Measurements from ENCODE around the gene HAND2. TPM values are rescaled to one million over a fixed set of nuclear protein-coding genes. Genes with fewer than 3 reads are reported as not detected.

Gene HAND2
- total and polyA plus RNA-seq, 2 experiments from 2014 or later: 0.15 TPM; not detected in 1

DNA sequence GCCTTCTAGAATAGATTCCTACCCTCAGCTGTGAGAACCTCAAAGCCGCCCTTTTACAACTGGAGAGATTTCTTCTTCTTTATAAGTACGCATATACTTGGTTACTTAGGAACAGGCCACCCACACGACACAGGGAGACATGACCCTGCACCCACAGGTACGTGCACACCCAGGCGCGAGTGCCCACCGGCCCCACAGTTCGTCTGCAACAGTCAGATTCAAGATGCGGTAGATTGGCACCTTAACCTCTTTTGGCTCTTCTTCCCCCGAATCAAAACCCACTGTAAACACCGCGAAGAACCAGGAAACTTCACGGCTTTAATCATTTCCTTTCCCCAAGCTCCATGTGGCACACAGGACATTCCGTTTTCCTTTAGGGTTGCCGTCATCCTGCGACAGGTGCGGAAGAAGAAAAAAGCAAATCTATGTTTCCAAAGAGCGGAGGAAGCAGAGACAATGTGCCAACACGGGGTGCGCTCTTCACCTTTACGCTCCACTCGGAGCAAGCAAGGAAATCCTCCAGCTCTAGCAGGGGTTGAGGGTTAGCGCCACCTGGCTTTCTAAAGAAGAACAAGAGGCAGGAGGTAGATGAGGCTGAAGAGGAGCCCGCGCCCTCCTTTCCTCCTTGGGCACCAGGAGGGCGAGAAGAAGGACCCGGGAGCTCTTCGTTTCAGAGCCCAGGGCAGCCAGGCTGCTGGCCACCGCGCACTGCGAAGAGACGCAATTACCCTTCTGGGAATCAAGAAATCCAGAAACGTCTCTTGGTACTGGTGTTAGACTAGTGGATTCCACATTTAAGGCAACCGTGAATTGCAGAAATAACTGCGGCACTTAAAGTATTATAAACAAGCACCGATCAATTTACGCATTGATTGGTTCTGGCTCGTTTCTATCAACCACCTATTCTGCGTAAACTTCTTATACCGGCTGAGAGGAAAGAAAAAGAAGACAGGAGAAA lies 35.7 kb downstream of the HAND2 start:
- Histone ChIP-seq H3K27me3 (ENCODE audit: insufficient read depth) (peaks cover 79% of the 10 kb centered on the region), H2AFZ (peak overlapping the region; percentile 84), H4K20me1 (replicated peaks; ENCODE audit: insufficient read depth) (no peaks in the 10 kb centered on the region), H3F3A (replicated peaks; ENCODE audit: low read depth) (0 out of 2 replicates have a peak, but pooled peaks cover 4% of the 10 kb centered on the region), H3K4me2 (peak overlapping the region; percentile 76), H3K36me3 (ENCODE audit: insufficient read depth) (no peaks in the 10 kb centered on the region), H3K27ac (ENCODE audit: low read depth) (no peak overlapping the region), H3K4me1 (ENCODE audit: insufficient read depth) (peaks cover 29% of the 10 kb centered on the region), H3K4me3 (peak overlapping the region; percentile 50), H3K79me2 (replicated peaks; ENCODE audit: insufficient read depth) (no peaks in the 10 kb centered on the region), H3K9me2 (ENCODE audit: insufficient read depth) (no peaks in the 10 kb centered on the region)
- TF ChIP-seq ZNF331 (CRISPR knock-in tag; IDR thresholded peaks at IDR 0.05; ENCODE audit: low read depth) (no peak), EZH2 (IDR thresholded peaks at IDR 0.05; ENCODE audit: low read depth, unreplicated experiment) (peak; percentile 39), NANOG (IDR thresholded peaks at IDR 0.05; ENCODE audit: borderline replicate concordance) (no peak), CREB1 (CRISPR knock-in tag; IDR thresholded peaks at IDR 0.05; ENCODE audit: low read depth) (no peak), JUNB (IDR thresholded peaks at IDR 0.05; ENCODE audit: unreplicated experiment) (no peak), POLR2AphosphoS5 (IDR thresholded peaks at IDR 0.05; ENCODE audit: low read depth) (no peak), STAT1 (IDR thresholded peaks at IDR 0.05; ENCODE audit: unreplicated experiment) (no peak), ZNF114 (CRISPR knock-in tag; IDR thresholded peaks at IDR 0.05) (no peak), EZH2phosphoT487 (IDR thresholded peaks at IDR 0.05; ENCODE audit: unreplicated experiment) (no peak)
- TF ChIP-seq, protein P1, sequence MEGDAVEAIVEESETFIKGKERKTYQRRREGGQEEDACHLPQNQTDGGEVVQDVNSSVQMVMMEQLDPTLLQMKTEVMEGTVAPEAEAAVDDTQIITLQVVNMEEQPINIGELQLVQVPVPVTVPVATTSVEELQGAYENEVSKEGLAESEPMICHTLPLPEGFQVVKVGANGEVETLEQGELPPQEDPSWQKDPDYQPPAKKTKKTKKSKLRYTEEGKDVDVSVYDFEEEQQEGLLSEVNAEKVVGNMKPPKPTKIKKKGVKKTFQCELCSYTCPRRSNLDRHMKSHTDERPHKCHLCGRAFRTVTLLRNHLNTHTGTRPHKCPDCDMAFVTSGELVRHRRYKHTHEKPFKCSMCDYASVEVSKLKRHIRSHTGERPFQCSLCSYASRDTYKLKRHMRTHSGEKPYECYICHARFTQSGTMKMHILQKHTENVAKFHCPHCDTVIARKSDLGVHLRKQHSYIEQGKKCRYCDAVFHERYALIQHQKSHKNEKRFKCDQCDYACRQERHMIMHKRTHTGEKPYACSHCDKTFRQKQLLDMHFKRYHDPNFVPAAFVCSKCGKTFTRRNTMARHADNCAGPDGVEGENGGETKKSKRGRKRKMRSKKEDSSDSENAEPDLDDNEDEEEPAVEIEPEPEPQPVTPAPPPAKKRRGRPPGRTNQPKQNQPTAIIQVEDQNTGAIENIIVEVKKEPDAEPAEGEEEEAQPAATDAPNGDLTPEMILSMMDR (conservative IDR thresholded peaks at IDR 0.05; ENCODE audit: low read depth in 2 of 2): peak; percentile 87 to 95
- TF ChIP-seq, protein P2, sequence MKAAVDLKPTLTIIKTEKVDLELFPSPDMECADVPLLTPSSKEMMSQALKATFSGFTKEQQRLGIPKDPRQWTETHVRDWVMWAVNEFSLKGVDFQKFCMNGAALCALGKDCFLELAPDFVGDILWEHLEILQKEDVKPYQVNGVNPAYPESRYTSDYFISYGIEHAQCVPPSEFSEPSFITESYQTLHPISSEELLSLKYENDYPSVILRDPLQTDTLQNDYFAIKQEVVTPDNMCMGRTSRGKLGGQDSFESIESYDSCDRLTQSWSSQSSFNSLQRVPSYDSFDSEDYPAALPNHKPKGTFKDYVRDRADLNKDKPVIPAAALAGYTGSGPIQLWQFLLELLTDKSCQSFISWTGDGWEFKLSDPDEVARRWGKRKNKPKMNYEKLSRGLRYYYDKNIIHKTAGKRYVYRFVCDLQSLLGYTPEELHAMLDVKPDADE (IDR thresholded peaks at IDR 0.05): no peak
- TF ChIP-seq, protein P3, sequence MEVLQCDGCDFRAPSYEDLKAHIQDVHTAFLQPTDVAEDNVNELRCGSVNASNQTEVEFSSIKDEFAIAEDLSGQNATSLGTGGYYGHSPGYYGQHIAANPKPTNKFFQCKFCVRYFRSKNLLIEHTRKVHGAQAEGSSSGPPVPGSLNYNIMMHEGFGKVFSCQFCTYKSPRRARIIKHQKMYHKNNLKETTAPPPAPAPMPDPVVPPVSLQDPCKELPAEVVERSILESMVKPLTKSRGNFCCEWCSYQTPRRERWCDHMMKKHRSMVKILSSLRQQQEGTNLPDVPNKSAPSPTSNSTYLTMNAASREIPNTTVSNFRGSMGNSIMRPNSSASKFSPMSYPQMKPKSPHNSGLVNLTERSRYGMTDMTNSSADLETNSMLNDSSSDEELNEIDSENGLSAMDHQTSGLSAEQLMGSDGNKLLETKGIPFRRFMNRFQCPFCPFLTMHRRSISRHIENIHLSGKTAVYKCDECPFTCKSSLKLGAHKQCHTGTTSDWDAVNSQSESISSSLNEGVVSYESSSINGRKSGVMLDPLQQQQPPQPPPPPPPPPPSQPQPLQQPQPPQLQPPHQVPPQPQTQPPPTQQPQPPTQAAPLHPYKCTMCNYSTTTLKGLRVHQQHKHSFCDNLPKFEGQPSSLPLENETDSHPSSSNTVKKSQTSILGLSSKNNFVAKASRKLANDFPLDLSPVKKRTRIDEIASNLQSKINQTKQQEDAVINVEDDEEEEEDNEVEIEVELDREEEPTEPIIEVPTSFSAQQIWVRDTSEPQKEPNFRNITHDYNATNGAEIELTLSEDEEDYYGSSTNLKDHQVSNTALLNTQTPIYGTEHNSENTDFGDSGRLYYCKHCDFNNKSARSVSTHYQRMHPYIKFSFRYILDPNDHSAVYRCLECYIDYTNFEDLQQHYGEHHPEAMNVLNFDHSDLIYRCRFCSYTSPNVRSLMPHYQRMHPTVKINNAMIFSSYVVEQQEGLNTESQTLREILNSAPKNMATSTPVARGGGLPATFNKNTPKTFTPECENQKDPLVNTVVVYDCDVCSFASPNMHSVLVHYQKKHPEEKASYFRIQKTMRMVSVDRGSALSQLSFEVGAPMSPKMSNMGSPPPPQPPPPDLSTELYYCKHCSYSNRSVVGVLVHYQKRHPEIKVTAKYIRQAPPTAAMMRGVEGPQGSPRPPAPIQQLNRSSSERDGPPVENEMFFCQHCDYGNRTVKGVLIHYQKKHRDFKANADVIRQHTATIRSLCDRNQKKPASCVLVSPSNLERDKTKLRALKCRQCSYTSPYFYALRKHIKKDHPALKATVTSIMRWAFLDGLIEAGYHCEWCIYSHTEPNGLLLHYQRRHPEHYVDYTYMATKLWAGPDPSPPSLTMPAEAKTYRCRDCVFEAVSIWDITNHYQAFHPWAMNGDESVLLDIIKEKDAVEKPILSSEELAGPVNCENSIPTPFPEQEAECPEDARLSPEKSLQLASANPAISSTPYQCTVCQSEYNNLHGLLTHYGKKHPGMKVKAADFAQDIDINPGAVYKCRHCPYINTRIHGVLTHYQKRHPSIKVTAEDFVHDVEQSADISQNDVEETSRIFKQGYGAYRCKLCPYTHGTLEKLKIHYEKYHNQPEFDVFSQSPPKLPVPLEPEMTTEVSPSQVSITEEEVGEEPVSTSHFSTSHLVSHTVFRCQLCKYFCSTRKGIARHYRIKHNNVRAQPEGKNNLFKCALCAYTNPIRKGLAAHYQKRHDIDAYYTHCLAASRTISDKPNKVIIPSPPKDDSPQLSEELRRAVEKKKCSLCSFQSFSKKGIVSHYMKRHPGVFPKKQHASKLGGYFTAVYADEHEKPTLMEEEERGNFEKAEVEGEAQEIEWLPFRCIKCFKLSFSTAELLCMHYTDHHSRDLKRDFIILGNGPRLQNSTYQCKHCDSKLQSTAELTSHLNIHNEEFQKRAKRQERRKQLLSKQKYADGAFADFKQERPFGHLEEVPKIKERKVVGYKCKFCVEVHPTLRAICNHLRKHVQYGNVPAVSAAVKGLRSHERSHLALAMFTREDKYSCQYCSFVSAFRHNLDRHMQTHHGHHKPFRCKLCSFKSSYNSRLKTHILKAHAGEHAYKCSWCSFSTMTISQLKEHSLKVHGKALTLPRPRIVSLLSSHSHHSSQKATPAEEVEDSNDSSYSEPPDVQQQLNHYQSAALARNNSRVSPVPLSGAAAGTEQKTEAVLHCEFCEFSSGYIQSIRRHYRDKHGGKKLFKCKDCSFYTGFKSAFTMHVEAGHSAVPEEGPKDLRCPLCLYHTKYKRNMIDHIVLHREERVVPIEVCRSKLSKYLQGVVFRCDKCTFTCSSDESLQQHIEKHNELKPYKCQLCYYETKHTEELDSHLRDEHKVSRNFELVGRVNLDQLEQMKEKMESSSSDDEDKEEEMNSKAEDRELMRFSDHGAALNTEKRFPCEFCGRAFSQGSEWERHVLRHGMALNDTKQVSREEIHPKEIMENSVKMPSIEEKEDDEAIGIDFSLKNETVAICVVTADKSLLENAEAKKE (CRISPR knock-in tag; IDR thresholded peaks at IDR 0.05): no peak
- TF ChIP-seq, protein P4, sequence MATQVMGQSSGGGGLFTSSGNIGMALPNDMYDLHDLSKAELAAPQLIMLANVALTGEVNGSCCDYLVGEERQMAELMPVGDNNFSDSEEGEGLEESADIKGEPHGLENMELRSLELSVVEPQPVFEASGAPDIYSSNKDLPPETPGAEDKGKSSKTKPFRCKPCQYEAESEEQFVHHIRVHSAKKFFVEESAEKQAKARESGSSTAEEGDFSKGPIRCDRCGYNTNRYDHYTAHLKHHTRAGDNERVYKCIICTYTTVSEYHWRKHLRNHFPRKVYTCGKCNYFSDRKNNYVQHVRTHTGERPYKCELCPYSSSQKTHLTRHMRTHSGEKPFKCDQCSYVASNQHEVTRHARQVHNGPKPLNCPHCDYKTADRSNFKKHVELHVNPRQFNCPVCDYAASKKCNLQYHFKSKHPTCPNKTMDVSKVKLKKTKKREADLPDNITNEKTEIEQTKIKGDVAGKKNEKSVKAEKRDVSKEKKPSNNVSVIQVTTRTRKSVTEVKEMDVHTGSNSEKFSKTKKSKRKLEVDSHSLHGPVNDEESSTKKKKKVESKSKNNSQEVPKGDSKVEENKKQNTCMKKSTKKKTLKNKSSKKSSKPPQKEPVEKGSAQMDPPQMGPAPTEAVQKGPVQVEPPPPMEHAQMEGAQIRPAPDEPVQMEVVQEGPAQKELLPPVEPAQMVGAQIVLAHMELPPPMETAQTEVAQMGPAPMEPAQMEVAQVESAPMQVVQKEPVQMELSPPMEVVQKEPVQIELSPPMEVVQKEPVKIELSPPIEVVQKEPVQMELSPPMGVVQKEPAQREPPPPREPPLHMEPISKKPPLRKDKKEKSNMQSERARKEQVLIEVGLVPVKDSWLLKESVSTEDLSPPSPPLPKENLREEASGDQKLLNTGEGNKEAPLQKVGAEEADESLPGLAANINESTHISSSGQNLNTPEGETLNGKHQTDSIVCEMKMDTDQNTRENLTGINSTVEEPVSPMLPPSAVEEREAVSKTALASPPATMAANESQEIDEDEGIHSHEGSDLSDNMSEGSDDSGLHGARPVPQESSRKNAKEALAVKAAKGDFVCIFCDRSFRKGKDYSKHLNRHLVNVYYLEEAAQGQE (IDR thresholded peaks at IDR 0.05; ENCODE audit: unreplicated experiment): no peak
- no peak overlapping the region for H3K27ac Mint-ChIP-seq
- H3K36me3 Mint-ChIP-seq (ENCODE audit: low read depth): no peaks in the 10 kb centered on the region
- H3K4me1 Mint-ChIP-seq: peaks cover 24% of the 10 kb centered on the region
- ATAC-seq (peak; percentile 97), DNase-seq (ENCODE audit: low spot score) (peak; percentile 96)
- peak overlapping the region; percentile 79 for H3K4me3 Mint-ChIP-seq
- H3K27me3 Mint-ChIP-seq (ENCODE audit: insufficient read depth, low read depth, poor library complexity): peaks cover 38% of the 10 kb centered on the region
- no peaks in the 10 kb centered on the region for H3K9me3 Mint-ChIP-seq

Data from GM23338 (cell line).